HG03139 (cell line): Measurements from ENCODE around the gene EPB41L4B.
"Not testable (repeated sequence)": the region's sequence is repeated elsewhere in the genome, so short reads cannot be mapped to it uniquely, and the experiment has no call there.

Experiments
- ATAC-seq: cut with Tn5 transposase; IDR thresholded peaks from one replicate; pipeline ENCODE4 v1.9.1; 2021; ENCODE audit not compliant: unreplicated experiment

Gene EPB41L4B

DNA sequence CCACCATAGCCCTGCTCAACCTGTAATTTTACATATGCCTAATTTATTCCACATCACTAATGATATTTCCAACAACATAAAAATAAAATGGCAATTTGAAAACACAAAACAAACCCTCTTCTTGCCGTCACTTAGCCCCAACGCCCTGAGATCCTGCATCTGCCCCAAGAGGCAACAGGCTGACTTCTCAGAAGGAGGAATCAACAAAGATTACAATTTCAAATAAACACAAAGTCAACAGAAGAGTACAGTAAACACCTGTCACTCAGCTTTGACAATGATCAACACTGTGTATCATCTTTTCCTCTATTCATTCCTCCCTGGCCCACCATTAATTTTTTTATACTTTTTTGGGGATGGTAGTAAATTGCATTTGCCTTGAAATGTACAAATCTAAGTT, 19.8 kb downstream of the EPB41L4B start:
- no peak for ATAC-seq

DNA sequence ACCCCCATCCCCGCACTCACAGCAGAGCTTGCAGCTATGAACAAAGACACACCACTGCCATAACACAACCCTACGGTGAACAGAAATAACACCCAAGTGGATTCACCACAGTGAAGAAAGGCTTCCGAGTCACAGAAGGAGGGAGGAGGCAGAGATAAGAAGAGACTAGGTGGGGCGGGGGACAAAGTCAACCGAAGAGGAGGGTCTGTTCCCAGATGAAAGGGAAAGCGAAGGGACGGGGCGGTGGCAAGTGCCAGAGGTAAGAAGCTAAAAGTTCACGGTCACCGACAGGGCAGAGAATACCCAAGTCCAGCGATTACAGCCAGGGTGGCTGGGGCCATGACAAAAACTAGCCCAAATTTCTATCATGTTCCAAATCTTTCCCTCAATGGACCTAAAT, 21.0 kb downstream of the EPB41L4B start:
- no peak for ATAC-seq

DNA sequence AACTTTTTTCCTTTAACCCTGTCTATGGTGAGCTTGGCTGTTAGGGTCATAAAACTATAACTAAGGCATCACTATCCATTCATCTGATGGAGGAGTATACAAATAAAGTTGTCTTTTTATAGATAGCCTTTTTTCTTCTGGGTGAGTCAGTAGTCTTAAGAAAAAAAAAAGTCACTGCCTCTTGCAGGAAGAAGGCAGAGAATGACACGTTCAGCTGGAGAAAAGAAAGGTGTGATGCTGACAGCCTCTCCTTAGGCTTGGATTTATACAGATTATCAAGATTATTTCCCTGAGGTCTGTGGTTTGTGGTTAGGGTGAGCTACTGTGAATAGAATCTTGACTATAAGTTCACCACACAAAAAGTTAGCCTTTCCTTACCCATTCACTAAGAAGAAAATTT, 23.0 kb downstream of the EPB41L4B start:
- ATAC-seq = no peak

DNA sequence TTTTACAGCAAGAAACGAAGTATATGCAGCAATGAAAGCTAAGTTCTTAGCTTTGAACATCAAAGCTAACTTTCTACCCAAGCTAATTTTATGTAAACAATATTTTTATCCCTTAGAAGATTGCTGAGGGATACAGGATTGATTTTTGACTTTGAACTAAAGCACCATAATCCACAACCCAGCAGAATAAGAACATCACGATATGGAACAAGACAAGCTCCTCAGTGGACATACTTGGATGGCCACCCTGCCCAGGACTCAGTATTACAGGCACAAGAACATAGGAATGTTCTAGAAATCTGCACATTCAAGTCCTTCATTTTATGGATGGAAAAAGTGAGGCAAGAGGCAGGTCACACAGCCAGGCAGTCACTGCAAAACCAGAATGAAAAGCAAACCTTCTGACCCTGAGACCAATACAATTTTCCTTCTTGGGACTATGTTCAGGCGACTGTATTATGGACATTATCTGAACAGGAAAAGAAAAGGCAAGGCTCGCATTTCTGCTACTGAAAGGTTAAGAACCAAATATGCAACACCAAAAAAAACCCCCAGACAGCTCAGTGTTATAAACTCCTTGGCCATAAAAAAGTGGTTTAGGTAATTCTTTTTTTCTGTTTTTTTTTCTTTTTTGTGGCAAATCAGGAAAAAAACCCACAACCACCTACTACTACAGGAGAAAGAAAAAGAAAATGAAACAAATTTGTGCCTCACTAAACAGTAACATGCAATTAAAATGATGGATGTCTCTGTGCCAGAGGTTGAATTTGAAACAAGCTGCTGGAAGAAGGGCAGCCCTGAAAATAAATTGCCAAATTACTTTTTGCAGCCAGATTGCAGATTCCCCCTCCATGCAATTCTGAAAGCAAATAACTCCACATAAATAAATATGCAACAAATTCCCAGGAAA, 25.4 kb downstream of the EPB41L4B start:
- no peak for ATAC-seq

DNA sequence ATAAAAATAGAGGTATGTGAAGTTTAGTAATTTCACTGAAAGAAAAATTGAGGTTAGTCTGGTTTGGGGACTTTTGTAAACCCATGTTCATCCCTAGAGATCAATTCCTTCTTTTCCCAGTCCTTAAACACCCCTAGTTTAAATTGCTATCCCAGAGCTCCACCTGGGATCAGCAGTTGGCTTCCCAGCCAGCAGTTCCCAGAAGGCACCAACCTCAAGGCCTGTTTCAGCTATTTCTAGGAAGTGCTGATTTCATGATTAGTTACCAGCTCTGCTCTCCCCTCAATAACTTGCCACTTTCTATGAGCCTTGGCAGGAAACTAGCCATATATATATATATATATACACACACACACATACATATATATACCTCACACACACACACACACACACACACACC, 30.5 kb downstream of the EPB41L4B start:
- ATAC-seq = no peak

DNA sequence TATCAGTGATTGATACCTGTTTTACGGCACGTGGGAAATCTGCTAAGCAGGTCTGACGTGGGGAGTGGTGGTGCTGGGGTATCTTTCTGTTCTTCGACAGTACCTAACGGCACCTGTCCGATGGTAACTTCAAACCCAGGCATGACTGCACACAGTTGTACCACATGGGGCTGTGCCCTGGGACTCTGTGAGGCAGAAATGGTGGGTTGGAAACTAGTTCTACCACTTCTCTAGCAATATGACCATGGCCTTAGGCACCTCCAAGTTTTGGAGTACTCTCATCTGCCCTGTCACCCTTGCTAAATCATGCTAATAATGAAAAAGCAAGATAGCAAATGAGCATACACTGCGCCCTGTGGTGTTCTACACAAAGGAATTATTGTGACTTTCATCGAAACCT, 30.9 kb downstream of the EPB41L4B start:
- no peak for ATAC-seq

DNA sequence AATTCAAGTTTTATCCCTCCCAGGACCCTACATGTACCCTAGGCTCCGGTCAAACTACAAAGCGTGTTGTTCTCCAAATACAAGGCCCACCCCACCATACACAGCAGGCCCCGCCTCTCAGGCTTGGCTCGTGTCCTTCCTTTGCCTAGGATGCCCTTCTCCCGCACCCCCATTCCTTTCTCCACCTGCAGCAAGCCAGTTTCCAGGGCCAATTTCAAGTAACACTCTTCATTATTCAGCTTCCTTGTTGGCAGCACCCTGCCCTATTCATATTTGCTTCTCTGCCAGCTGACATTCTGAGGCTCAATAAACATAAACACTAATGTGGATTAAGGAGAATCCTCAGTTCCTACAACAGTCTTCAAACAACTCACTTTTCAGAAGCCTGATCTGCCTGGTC, 31.7 kb downstream of the EPB41L4B start:
- ATAC-seq = no peak

DNA sequence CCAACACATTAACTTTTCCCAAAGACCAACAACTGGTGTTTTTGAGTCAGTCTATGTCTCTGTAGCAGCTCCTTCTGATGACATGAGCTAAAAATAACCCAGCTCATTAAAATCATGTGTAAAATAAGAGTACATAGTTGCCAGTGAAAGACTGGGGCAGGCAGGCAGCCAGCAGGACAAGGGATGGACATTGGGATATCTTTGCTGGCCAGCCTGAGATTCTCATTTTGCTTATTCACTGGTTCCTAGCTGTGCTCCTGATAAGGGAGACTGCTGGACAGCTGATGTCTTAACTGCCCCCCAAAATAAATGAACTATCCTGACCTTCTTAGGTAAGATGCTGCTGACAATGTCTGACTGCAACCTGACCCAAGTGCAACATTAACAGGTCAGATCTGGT, 33.9 kb downstream of the EPB41L4B start:
- ATAC-seq = no peak

DNA sequence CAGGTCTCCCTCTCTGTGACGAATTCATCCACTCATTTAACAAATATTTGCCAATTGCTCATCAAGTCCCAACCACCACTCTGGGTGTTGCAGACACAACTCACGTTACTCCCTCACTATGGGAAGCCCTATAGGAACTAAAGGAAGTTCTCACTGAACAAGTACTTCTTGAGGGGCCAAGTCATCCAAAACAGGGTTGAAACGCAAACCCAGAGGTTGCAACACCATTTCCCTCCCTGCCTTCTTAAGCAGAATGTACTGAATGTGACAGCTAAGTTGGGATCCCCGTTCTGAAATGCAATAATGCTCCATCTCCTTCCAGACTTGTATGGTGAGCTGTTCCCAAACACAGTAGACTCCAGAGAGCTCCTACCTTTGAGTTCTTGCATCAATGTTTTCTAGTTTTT, 34.3 kb downstream of the EPB41L4B start:
- ATAC-seq = no peak

DNA sequence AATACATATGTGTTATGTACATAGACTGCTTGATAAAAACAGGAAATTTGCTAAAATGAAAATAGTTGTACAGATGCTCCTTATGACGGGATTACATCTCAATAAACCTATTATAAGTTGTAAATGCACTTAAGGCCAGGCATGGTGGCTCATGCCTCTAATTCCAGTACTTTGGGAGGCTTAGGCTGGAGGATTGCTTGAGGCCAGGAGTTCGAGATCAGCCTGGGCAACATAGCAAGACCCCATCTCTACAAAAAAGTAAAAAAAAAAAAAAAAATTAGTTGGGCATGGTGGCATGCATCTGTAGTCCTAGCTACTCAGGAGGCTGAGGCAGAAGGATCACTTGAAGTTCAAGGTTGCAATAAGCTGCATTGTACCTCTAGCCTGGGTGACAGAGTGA, 37.2 kb downstream of the EPB41L4B start:
- not testable (repeated sequence) for ATAC-seq

DNA sequence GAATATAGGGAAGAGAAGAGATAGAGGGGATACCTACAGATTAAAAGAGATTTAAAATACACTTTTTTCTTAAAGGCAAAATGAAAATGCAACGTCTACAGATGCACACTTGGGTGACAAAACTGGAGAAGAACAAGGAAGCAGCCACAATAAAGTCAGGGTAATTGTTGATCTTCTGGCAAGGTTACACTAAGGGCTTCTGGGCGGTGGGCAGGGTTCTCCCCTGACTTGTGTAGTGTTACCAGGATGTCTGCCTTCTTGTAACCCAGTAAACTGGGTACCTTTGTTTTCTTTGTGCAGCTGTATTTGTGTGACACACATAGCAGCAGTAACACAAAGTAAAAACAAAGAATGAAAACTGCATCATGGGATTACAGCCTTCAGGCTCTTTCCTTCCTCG, 37.8 kb downstream of the EPB41L4B start:
- no peak for ATAC-seq

DNA sequence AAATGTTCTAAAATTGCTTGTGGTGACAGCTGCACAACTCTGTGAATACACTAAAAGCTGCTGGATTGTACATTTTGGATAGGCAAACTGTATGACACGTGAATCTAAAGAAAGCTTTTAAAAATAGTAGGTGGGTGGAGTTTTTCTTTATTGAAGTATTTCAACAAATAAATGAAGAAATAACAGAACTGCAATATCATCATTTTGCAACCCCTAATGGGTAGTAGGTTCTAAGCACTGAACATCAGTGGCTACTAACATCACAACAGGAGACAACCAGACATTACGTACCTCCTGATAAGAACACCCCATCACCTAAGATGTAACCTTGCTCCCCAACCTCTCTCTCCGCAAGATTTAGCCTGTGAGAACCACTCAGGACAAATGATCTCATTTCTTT, 38.6 kb downstream of the EPB41L4B start:
- ATAC-seq = no peak

DNA sequence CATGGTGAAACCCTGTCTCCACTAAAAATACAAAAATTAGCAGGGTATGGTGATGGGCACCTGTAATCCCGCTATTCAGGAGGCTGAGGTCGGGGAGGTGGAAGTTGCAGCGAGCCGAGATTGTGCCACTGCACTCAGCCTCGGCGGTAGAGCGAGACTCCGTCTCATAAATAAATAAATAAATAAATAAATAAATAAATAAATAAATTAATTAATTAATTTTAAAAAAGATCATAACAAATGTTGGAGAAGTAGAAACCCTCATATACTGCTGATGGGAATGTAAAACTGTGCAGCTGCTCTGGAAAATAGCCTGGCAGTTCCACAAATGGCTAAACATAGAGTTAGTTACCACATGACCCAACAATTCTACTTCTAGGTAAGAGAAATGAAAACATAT, 39.3 kb downstream of the EPB41L4B start:
- ATAC-seq = no peak

DNA sequence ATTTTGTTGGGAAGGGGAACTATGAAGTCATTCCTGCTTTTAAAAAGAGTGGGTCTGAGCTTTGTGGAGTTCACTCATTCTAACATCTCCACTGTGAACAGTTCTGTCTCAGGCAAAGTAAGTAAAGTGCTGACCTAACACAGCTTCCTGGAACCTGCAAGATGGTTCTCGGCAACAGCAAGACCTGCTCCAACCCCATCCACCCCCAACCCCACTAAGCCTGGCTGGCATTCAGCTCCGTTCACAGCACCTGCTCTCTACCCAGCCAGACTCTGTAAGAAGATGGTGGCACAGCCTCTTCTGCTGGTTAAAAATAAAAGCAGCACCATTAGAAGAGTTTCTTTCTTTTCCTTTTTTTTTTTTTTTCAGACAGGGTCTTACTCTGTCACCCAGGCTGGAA, 42.0 kb downstream of the EPB41L4B start:
- no peak for ATAC-seq

DNA sequence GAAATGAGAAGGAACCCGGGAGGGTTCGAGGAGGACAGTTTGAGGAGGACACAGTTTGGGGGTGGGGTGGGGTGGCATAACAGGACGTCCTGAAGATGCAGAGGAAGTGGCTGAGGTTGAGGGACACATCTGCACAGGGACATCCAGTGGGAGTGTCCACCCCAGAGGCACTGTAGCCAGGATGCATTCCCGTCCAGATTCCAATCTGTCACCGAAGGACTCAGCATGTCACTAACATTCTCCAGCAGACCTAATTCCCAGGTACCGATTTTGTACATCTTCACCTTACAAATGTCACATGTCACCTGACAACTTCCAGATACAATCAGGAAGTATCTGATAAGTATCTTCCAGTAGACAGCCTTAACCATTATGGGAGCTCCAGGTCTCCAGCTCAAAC, 42.6 kb downstream of the EPB41L4B start:
- ATAC-seq = no peak

DNA sequence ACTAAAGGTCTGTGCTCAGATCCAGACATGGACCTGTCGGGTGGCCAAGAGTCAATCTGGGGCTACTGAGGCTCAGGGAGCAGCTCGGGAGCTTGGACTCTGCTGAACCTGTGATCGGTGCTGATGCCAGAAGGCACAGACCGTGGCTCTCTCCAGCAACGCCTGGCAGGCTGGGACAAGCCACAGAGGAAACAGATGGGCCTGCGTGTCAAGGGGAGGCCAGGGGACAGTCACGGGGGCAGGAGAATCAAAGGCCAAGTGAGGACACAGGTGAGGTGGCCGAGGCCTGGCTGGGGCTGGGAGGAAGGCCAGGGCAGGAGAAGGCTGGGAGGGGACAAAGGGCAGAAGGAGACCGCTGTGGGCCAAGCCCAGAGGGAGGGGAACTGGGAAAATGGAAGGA, 43.4 kb downstream of the EPB41L4B start:
- no peak for ATAC-seq

DNA sequence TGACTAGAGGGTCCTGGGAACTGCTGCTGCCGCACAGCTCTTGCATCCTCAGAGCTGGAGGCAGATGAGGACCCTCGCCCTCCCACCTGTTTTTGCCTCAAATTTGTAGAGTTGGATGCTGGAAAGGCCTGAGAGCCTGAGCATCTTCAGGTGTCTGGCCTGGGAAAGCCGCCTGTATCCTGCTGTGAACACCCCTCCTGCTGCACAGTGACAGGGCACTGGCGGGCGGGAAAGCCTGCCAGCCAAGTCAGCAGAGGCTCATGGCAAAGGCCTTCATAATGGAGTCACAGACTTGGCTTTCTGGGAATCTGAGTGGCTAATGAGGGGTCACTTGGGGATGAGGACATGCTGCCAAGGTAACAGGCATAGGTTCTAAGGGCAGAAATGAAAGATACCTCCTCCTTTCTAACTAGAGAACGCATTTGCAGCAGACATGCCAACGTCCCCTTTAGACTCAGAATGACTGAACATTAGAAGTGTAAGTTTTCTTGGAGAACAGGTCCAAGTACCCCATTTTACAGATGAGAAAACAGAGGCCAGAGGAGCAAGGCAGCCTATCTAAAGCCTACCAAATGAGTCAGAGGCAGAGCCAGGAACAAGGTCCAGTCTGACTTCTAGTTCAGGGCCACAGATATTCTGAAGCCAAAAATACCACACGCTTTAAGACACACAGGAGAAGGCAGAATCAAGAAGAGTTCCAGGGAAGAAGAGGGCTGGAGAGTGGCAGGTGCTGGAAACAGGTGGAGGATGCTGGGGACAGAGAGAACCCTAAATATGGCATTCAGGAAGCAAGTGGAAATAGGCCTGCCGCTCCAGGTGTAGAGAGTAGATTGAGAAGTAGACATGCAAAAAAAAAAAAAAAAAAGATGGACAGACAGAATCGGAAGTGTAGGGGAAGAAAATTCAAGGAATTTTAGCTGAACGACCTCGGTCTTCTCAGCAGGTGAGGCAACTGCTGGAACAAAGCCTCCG, 44.1 kb downstream of the EPB41L4B start:
- no peak for ATAC-seq

DNA sequence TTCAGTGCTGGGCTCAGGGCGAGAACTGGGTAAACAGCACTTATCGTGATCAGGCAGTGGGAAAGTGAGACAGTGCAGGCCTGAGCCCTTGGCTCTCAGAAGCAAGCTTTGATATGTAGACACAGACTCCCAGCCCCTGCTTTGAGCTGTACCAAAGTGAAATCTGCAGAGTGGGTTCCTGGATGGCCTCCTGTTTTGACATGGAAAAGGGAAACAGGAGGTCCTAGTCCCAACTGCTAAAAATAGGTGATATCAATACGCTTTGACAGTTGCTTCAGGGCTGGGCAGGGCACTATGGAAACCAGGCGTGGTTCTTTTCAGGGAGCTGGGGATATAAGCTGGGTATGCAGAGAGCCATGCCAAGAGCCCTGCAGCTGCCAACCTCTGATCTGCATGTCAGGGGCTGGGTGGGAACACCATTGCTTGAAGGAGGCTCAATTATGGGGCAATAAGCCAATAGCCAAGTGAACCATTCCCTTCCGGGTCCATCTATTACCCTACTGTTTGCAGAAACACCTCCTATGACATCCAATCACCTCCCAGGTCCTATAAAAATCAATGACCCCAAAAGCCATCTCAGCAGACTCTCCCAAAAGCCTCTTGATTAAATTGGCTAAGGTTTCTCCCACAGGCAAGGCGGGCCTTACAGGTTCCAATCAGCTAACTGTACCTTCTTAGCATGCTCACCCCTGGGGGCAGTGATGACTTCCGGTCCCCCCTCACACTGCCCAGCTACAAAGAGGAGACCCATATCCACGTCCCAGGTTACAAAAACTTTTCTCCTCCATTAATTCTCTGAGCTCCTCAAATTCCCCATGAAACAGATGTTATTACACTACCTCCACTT, 45.8 kb downstream of the EPB41L4B start:
- ATAC-seq = no peak

DNA sequence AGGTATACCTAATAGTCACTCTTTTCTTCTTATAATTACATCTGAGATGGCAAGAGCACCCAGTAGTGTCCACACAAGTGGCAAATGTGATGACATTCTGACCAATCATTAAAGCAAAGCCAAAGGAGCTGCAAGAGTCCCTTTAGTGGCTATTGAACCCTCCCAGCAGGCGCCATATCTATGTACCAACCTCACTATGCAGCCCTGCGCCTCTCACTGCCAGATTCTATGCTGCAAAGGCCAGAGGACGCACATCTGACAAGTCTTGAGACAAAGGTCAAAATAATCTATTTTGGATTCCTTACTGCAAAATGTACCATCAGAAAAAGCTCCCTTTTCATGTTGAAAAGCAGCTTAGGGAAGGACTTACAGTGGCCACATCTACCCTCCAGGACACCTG, 47.0 kb downstream of the EPB41L4B start:
- no peak for ATAC-seq

DNA sequence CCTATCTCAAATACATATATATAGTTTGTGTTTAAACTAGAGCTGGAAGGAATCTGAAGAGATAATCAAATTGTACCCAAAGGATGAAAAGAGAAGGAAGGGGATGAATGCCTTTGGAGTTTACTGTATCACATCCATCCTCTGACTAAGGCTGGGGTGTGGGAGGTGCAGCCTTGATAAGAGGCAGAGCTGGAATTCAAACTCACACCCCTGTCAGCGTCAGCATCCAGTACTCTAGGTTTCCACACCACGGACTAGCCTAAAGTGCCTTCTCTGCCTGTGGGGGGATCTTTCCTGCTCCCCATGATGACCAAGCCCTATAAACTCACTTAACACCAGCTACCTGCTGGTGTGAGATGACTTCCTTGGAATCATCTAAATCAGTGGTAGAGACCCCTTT, 48.1 kb downstream of the EPB41L4B start:
- no peak for ATAC-seq

DNA sequence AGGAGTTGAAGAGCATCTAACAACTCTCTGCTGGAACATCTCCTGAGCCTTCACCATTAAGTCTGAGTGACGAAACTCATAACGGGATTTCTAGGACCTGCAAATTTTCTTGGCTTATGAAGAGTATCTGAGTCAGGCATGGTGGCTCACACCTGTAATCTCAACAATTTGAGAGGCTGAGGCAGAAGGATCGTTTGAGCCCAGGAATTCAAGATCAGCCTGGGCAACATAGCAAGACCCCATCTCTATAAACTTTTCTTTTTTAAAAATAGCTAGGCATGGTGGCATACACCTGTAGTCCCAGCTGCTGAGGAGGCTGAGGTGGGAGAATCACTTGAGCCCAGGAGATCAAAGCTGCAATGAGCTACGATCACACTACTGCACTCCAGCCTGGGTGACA, 48.8 kb downstream of the EPB41L4B start:
- no peak for ATAC-seq
